Measurements from ENCODE around the gene AGBL4.

Gene AGBL4

GRCh38 chr1:48823168-48823567 lies 1200.6 kb downstream of the AGBL4 start:
- DNase-seq (ENCODE audit: low spot score): no peak

GRCh38 chr1:48820491-48820890 lies 1203.3 kb downstream of the AGBL4 start:
- DNase-seq (ENCODE audit: low spot score): no peak

GRCh38 chr1:48817505-48818114 lies 1206.1 kb downstream of the AGBL4 start:
- no peak for DNase-seq (ENCODE audit: low spot score)

- no peak for DNase-seq (ENCODE audit: low spot score)
These were observed 1213.0 kb downstream of the AGBL4 start for GRCh38 chr1:48810740-48811139.

- no peak for DNase-seq (ENCODE audit: low spot score)
These were observed 1215.3 kb downstream of the AGBL4 start for GRCh38 chr1:48808496-48808895.

GRCh38 chr1:48807554-48808260 lies 1216.0 kb downstream of the AGBL4 start:
- no peak for DNase-seq (ENCODE audit: low spot score)

GRCh38 chr1:48803474-48803873 lies 1220.3 kb downstream of the AGBL4 start:
- no peak for DNase-seq (ENCODE audit: low spot score)

DNA sequence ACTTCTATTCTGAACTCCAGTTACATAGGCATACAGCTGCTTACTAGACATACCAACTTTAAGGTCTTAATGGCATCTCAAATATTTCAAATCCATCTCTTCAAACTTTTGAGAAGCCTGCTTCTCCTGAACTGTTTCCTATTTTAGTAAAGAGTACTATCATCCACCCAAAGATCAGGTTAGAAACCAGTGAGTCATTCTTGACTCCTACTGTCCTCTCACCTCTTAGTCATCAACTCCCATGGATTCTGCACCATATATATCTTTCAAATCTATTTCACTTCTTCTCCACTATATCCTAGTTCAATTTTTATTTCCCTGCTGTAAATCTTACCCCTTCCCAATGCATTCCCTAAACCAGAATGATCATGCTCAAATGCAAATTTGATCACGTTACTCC lies 1228.9 kb downstream of the AGBL4 start:
- DNase-seq (ENCODE audit: low spot score): no peak

GRCh38 chr1:48793863-48794262 lies 1229.9 kb downstream of the AGBL4 start:
- DNase-seq (ENCODE audit: low spot score): no peak

- no peak for DNase-seq (ENCODE audit: low spot score)
These were observed 1230.8 kb downstream of the AGBL4 start for GRCh38 chr1:48792961-48793360.

GRCh38 chr1:48790397-48790796 lies 1233.4 kb downstream of the AGBL4 start:
- DNase-seq (ENCODE audit: low spot score): no peak

GRCh38 chr1:48789903-48790302 lies 1233.9 kb downstream of the AGBL4 start:
- no peak for DNase-seq (ENCODE audit: low spot score)

- no peak for DNase-seq (ENCODE audit: low spot score)
These were observed 1237.9 kb downstream of the AGBL4 start for GRCh38 chr1:48785869-48786268.

GRCh38 chr1:48784301-48784700 lies 1239.5 kb downstream of the AGBL4 start:
- no peak for DNase-seq (ENCODE audit: low spot score)

- no peak for DNase-seq (ENCODE audit: low spot score)
These were observed 1246.4 kb downstream of the AGBL4 start for GRCh38 chr1:48777219-48777895.

DNA sequence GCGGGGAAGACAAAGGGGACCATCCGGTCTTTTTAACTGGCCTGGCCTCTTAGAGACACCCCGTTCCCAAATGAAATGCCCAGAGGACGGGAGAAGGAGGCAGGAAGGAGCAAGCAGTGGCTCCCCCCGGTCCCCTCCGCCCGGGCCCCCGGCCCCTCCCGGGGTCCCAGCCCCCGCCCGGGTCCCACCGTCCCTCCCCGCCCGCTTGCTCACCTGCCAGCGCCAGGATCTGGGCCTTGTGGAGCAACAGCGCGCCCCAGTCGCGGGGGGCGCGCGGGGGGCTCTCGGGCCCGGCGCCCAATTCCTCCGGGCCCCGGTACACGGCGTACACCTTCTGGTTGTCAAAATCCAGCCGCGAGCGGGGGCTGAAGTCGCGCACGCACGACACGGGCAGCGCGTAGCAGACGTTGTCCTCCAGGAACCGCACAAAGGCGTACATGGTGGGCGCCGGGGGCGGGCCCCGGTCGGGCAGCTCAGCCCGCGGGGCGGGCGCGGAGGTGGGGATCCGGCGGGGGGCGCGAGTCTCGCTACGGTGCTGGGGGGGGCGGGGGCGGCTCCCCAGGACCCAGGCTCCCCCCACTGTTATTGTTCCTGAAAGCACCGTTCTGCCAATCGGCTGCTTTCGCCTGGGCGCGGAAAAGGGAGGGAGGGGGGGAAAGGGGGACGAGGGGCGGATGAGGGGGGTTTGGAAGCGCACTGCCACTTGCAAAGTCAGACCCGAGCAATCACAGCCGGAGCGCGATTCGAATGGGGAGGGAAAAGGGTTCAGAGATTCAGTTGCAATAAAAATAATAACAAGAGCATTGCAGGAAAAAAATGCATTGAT lies 1247.1 kb downstream of the AGBL4 start, which contains the start of gene BEND5:
Gene BEND5, minus strand, starts transcription at position 499 of the 826 bp plus-strand sequence. Its CDS starts 60 bp downstream, at position 439.
- no peak for DNase-seq (ENCODE audit: low spot score)

GRCh38 chr1:48775831-48776392 lies 1247.8 kb downstream of the AGBL4 start:
- no peak for DNase-seq (ENCODE audit: low spot score)

GRCh38 chr1:48773133-48773532 lies 1250.6 kb downstream of the AGBL4 start:
- no peak for DNase-seq (ENCODE audit: low spot score)

DNA sequence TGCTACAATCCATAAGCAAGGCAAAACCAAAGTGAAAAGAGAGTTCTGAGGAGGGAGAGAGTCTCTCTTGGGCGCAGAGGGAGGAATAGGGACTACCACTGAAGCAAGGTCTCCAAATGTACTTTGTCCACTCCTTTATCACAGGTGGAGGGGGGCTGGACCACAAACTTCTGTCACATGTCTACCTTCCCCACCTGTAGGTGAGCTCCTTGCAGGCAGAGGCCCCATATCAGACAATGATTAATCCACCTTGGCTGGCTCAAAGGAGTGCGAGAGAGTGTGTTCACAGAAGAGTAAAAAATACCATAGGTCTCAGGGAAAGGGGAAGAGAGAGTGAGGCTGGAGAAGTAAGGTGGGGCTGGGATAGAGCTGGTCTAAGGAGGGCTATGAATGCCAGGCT lies 1251.5 kb downstream of the AGBL4 start:
- DNase-seq (ENCODE audit: low spot score): no peak

DNA sequence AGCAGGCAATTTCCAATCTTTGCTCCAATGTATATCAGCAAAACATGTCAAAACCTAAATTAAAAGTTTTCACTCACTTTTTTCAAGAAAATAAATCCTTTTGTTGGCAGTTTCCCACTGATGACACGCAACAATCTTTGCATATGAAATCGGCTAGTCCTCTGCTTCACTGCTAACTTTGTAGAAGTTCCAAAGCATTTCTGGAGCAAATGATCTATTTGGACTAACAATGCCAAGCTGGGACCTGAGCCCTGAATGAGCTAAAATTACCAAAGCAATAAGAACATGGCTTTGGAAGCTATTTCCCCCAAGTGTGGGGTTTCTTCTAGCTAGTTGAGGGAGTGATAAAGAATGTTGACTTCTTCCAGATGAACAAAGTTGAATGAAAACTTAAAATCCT lies 1252.2 kb downstream of the AGBL4 start:
- no peak for DNase-seq (ENCODE audit: low spot score)

- DNase-seq (ENCODE audit: low spot score): no peak
These were observed 1255.7 kb downstream of the AGBL4 start for GRCh38 chr1:48767975-48768510.

DNA sequence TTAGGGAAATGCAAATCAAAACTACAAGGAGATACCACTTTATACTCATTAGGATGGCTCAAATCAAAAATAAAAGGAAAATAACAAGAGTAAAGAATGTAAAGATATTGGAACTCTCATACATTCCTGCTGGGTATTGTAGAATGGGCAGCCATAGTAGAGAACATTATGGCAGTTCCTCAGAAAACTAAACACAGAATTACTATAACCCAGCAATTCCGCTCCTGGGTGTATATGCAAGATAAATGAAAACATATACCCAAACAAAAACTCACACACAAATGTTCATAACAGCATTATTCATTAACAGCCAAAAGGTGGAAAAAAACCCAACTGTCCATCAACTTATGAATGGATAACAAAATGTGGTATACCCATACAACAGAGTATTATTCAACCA lies 1258.4 kb downstream of the AGBL4 start:
- no peak for DNase-seq (ENCODE audit: low spot score)

Data from hepatic stellate cell (primary cell).